GM21825 (cell line): ENCODE data around the gene RANBP1.
A peak's percentile ranks its signal among the peaks of the same experiment; 100 is the strongest.

ENCODE experiments used
- ATAC-seq: cut with Tn5 transposase; IDR thresholded peaks from one replicate; pipeline ENCODE4 v1.9.1; 2021; ENCODE audit warnings: mild to moderate bottlenecking, moderate library complexity; ENCODE audit not compliant: unreplicated experiment

RANBP1 gene

GRCh38 chr22:20106849-20107237, 9.1 kb upstream of the RANBP1 start:
- no peak for ATAC-seq

GRCh38 chr22:20107471-20107901, 8.4 kb upstream of the RANBP1 start:
- no peak for ATAC-seq

DNA sequence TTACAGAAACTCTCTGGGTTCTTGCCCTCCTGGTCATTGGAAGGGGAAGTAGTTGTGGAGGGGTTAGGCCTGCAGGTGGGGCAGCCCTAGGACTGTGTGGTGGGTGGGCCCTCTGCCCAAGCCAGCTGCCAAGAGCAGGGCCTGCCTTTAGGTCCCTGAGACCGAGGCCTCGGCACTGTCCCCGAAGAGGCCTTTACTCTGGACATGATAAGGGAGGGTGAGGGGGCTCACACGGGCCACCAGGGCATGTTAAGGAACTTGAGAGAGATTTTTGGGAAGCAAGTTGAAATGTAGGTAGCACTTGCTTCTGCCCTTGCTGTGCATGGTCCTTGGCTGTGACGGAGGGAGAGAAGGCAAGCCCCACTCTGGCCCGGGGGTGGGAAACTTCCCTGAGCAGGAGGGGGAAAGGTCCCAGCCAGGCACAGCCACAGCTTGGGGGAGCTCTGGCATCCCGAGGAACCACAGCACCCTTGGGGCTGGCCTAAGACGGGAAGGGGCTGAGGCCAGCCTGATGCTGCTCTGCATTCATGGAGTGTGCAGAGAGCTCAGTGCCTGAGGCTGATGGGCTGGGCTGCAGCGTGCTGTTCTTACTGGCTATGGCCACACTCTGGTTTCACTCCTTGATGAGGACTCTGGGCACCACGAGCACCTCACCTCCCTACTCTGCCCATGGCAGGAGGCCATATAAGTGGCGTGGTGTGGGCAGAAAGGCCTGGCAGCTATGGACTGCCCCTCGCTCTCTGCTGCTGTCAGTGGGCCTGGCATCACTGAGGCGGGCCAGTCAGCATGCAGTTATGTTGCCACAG, 7.8 kb upstream of the RANBP1 start:
- ATAC-seq: no peak

DNA sequence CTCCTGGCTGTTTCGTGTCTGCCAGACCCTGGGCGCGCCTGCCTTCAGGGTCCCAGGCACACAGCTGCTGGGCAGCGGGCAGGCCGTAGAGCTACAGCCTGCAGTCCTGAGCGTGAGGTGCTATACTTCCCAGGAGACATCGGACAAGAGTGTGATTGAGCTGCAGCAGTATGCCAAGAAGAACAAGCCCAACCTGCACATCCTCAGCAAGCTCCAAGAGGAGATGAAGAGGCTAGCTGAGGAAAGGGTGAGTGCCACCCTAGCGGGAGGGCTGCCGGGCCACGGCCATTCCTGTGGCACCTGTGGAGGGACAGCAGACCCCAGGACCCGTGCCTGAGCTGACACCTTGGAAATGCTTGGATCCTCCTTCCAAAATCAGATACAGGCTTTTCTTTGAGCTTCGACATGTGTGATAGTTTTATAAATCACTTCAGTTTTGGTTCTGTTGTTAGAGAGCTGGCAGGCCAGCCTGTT, 7.1 kb upstream of the RANBP1 start:
- no peak for ATAC-seq

DNA sequence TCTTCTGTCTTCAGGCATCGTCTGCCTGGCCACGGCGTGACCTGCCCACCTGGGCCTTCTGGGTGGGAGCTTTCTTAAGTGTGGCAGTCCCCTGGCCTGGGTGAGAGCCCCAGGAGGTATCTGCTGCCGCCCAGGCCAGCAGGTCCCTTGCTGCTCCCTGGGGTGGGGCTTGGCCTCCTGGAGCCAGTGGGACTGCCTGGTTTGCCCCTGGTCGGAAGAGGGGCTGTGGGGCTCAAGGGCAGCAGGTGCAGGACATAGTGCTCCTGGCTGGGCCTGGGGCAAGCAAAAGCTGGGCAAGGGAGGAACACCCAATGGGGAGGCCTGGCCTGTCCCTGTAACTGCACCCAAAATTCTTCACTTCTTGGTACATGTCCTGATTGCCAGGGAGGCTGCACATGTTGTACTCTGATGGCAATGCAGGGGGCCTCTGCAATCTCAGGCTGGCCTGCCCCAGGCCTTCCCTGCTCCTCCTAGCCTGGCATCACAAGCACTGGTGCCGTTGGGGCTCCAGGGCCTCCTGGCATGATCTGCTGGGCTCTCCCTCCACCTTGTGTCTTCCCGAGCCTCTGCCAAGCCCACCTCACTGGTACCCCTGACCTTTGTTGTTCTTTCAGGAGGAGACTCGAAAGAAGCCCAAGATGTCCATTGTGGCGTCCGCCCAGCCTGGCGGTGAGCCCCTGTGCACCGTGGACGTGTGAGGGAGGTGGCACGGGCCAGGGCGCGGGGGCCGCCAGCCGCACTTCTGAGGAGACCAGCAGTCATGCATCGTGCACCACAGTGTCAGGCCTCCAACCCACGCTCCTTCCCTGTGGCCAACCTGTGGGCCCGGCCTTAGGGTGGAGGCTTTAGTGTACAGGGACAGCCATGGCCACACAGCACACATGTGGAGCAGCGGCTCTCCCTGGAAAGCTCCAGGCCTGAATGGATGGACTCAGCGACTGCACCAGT, 6.2 kb upstream of the RANBP1 start:
- no peak for ATAC-seq

- ATAC-seq: no peak
These were observed 5.4 kb upstream of the RANBP1 start for GRCh38 chr22:20110359-20110985.

DNA sequence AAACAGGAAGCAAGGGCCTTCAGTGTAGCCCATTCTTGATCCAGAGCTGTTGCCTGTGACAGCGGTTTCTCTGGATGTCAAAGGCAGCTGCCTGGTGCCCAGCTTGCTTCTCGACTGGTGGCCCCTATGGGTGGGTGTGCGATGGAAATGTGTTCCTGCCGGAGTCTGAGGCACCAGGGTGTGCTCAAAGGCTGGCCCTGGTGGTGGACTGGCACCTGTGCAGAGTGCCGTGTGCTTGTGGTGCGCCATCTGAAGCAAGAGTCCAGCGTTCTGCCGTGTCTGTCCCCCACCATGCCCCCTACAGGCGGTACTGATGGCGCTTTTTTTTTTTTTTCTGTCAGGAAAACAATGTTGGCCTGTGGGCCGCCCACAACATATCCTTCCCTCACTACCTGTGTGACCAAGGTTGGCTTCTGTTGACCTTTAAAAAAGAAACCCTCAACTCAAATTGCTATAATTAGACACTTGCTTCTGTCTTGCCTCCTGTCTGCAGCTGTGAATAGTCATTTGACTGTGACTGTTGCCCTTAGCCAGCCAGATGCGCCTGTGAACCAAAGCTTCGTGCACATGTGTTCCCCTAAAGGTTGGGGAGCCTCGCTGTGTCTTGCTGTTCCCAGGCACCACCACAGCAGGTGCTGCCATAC, 4.7 kb upstream of the RANBP1 start:
- no peak for ATAC-seq

DNA sequence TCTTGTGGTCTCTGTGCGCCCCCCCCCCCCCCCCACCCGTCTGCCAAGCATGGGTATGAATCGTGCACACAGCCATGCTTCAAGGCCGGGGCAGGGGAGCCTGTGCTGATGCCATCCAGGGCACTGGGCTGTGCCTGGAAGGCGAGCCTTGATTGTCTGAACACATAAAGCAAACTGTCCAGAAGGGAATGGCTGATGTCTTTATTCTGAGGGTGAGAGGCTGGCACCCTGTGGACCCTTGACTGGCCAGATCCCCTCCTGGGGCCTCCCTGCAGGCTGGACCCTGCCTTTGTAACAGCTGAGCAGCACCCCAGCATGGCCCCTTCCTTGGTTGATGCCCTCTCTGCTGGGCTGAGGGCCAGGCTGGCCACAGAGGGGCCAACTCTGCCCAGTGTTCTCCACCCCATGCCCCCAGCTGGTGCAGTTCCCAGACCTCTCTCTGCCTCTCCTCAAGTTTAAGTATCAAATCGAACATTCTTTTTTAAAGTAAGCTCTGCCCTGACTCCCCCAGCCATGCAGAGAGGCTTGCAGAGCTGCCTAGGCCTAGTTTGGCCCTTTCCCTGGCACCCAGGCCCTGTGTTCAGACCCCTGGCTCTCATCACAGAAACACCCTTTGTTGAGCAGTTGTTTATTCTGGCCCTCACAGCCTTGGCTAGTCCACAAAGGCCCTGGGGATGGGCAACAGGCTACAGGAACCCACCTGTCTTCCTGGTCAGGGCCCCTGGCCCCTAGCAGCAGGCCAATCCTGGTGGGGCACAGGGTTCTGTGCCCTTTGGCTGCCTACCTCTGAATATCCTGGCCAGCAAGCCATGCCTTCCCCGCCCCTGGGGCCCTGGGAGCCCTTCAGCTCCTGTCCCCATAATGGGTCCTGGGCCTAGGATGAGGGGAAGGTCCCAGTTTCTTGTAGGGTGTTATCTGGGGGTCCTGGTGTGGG, 3.9 kb upstream of the RANBP1 start:
- ATAC-seq: no peak

- ATAC-seq: no peak
These were observed 3.0 kb upstream of the RANBP1 start for GRCh38 chr22:20112623-20113511.

DNA sequence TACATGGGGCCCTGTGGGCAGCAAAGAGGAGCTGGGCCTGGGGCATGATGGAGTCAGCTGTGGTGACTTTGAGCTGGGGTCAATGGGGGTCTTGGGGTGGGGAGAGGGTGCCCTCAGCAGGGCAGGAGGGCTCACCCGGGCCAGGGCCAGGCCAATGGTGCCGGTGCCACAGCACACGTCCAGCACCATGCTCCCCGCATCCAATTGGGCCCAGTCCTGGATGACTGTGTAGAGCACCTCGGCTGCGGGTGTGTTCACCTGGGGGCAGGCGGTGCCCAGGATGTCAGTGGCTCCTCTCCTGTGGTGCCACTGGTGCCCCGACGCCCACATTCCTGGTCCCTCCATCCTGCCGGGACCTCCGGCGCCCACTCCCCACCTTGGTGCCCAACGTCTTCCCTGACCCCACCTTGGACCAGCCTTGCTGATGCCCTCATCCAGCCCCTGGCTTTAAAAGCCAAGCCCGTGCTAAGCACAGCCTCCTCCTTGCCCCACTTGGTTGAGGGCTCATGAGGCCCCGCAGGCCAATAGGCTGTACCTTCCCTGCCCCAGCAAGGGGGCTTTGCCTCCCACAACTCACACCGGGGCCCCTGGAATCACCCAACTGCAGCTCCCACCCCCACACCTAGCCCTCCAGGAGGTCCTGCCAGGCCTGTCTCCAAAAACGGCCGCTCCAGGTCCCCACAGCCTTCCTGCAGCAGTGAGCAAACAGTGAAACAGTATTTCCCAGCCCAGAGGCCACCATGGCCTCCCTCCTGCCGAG, 2.2 kb upstream of the RANBP1 start:
- no peak for ATAC-seq

GRCh38 chr22:20114506-20115475, 1.1 kb upstream of the RANBP1 start:
- no peak for ATAC-seq

DNA sequence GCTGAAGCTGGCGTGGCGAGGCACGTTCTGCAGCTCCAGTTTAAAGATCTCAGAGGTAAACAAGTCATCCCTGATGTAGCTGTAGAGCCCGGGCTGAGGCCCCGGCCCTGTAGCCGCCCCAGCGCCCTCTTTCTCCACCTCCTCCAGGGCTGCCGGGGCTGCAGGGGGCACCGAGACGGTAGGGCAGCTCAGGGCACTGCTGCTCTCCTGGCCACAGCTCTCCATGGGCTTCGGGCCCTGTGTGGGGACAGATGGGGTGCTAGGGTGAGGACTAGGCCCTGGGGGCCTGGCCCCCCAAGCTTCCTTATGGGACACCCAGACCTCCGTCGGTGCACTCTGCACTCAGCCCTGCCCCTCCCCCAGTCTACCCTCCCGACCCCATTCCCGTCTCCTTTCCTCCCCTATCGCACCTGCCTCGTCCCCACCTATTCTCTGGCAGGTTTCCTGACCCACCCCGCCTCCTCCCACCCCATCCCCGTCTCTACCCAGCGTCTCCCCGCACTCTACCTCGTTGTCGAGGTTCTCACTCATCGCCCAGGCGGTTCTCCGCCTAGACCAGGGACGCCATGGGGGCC, 559 bp downstream of the RANBP1 start:
- ATAC-seq: no peak

DNA sequence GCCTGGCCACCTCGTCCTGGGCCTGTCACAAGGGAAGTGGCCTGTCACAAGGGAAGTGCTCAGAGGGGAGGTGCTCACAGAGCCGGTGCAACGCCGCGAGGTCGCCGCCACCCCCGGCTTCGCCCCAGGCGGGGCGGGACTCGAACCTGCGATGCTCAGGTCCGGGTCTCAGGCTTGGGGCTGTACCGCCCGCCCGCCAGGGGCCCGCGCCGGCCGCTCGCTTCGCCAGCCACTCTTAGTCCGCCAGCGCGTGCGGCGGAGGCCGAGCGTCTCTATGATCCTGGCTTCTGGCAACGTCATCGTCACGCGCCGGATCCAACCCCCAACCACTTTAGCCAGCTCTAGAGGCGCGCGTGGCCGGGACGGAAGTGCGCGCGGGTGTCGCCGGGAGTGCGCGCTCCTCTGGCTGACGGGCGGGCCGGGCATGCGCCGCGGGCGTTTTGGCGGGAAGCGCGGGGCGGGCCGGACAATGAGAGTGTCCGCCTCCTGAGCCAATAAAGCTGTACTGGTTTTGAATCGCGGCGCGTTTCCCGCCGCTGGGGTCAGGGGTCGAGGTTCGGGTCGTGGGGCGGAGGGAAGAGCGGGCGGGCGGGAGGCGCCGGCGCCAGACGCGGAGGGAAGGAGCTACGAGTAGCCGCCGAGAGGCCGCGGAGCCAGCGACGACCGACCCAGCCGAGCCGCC, 1.2 kb downstream of the RANBP1 start, which contains the start of gene TRMT2A:
TRMT2A (minus strand) TSS at position 276 of the 682 bp plus-strand sequence. CDS start 320 bp downstream, outside the sequence.
- peak; percentile 65 for ATAC-seq

DNA sequence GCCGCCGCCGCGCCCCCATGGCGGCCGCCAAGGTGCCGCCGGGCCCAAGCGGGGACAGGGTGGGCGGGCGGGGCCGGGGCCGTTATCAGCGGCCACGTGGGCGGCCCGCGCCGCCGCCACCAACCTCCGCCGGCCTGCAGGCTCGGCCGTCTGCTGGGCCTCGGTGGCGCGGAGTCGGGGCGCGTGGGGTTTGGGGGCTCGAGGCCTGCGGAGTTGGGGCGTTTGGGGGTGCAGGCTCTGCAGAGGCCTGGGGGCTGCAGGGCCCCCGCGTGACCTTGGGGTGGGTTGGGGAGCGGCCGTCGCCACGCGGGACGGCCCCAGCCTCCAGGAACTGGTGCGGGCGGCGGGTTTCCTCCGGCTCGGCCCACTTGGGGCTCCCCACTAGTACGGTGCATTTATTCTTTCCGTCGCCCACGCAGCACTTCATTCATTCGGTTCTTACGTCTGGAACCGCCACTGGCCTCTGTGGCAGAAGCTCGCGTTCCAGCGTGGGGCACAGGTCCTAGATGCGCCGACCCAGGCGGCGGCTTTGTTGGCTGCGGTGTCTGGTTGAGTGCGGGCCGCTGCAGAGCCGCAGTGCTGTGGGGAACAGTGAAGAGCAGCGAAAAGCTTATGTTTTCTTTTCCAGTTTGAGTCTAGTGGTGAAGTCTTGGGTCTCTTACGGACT, 1.9 kb downstream of the RANBP1 start:
- peak; percentile 9 for ATAC-seq
